ENCODE measurements around the gene ST8SIA5.

Gene ST8SIA5

DNA sequence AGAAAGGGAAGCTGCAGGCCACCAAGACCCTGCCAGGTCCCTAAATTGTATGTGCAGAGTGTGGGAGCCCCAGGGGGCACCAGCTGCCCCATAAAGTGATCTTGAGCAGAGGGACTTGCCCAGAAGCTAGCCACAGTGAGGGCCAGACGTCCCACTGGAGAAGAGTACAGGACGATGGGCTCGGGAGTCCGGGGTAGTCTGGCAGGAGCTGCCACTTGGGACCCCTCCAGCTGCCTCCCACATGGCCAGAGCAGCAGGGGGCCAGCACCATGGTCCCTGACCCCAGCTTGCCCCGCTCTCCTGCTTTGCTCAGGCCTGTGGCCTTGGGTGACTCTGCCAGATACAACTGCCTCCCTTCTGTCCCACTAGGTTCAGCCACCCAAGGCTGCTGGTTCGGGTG lies 88.2 kb downstream of the ST8SIA5 start:
- DNase-seq (ENCODE audit: low spot score), result no peak

DNA sequence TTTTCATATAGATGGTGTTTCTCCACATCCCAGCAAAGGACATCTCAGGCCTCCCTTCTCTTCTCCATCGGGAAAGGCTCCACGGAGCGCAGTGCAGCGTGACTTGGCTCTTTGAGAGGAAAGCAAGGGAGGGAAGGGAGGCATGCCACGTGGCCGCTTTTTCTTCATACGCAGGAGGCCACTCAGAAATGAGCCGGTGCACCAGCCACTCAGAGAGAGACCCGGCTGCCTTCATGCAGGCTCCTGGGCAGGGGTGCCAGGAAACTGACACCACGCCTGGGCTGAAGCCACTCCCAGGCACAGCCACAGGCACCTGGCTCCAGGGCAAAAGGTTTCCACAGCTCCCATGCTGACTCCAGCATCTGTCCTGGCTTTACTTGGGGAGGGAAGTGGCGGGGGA lies 88.7 kb downstream of the ST8SIA5 start:
- DNase-seq (ENCODE audit: low spot score), result no peak

DNA sequence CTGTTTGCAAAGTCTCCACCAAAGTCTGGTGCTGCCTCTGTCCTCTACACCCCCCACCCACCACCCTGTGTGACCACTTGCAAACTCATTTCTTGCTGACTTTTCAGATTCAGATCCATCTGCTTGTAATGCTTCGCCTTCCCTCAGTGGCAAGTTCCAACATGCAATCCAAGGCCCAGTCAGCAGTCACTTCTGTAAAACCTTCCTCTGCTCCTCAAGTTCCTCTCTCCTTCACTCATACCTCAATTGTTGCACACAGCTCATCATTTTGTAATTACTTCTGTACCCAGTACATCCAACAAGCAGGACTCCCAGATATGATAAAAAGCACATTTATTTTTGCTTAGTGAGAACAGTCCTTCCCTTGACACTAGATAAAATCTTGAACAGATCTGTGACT lies 93.3 kb downstream of the ST8SIA5 start:
- no peak for DNase-seq (ENCODE audit: low spot score)

DNA sequence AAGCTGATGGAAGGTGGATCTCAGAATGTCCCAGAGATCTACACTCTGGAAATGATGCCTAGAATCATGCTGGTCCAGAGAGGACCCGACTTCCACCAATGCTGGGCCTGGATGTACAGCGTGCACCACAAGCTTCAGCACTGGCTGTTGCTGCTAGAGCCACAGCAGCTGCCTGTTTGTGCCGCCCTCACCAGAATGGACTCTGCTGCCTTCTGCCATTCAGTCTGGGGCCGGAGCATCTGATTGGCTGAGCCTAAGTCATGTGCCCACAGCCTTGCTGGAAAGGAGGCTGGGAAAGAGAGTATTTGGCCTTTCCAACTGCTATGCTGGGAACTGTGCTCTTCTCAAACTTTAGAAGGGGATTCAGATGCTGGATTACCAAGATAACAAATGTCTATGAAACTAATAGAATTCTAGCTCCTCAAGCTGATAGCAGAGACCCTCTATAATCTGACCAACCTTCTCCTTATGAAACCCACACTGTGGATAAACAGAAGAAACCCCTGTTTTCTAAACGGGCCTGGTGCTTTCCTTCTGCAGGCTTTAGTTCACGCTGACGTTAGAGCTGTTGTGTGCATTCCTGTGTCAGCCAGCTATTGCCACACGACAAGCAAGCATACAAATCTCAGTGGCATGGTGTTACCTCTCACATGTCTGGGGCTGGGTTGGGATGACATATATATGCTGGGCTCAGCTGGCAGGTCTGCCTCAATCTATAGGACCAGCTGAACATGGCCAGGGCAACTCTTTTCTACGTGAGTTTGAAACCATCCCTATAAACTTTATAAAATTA lies 95.7 kb downstream of the ST8SIA5 start:
- DNase-seq (ENCODE audit: low spot score), result peak; percentile 77

DNA sequence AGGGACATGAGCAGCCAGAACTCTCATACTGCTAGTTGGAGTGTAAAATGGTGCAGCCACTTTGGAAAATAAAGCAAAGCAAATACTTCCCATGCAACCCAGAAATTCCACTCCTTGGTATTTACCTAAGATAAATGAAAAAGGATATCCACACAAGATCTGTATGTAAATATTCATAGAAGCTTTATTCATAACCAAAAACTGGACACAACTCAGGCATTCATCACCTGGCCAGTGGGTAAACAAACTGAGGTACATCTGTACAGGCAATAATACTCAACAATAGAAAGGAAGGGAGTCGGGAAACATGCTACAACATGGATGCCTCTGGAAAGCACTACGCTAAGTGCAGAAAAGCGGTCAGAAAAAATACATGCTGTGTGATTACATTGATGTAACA lies 97.4 kb downstream of the ST8SIA5 start:
- DNase-seq (ENCODE audit: low spot score), result no peak

DNA sequence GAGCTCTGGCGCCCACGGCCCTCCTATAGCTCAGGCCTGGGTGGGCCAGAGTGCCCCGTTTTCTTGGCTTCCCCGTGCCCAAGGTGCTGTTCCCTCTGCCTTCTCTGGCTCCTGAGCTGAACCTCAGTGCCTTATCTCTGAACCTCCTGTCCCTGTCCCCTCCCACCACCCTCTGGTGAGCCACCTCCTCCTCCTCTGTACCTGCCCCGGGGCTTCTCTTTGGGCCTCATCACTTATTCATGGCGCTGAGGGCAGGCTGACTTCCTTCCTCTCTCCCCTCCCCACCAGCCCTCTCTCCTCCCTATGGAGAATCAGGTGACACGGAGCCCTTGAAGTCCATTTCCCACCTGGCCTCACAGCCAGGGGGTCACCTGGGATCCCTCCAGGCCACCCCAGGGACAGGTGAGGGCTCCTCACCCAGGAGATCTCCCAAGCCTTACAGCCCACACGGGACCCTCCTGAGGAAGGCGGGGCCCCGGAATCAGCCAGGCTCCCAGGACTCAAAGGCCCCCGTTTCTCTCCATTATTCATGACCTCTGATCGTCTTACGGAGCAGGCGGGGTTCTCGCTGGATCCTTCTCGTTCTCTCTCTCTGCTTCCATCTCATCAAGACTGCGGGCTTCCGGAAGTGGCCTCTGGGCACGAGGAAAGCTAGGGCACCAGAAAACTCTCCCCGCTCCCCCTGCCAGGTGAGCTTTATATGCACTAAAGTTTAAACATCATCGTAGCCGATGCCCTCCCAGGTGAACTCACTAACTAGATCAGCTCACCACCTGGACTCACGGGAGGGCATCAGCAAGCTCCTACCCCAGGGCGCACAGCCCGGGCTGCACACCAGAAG lies 99.5 kb downstream of the ST8SIA5 start, which contains the start of gene LOXHD1:
Gene LOXHD1 (minus strand): TSS at position 106 of the 841 bp plus-strand sequence. CDS start 187 bp downstream, outside the sequence.
- no peak for DNase-seq (ENCODE audit: low spot score)

DNA sequence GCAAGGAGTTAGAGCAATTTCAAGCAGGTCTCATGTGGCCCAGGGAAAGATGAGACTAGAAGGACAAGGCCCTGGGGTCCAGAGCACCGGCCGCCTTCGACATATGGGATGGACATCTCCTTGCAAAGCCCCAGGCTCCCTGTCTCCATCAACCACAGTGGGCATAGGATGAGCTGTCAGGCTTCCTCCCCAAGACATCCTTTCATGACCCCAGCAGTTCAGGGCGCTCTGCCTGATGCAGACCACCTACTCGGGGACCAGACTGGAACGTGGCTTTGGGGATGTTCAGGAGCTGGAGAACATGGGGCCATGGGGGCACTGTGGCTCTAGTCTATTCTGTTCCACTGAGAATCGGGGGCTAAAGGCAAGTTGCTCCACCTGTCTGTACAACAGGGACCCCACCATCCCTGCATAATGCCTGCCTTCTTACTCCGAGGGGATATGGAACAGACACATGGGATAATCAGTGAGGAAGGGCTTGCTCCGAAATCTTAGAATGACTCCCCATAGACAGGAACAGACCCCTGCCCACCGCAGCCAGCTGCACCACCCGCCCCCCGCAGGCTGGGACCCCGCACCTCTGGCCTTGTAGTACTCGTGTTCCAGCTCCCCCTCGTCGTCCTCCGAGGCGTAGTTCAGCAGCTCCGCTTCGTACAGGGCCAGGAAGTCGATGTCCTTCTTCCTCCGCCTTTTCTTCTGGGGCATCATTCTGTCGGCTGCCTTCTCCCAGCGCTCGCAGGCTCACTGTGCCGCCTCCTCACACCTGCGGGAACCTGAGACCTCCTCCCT lies 100.3 kb downstream of the ST8SIA5 start:
- DNase-seq (ENCODE audit: low spot score), result no peak

DNA sequence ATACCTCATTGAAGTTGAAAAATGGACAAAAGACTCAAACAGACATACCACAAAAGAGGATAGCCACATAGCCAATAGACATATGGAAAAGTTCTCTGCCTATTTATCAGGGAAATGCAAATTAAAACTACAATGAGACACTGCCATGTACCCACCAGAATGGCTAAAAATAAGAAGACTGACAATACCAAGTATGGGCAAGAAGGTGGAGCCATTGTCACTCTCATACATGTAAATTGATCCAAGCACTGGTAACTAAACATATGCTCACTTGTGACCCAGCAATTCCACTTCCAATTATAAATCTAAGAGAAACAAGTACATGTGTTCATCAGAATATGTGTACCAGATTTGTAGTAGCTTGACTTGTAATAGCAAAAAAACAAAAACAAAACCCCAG lies 104.5 kb downstream of the ST8SIA5 start:
- DNase-seq (ENCODE audit: low spot score), result no peak

DNA sequence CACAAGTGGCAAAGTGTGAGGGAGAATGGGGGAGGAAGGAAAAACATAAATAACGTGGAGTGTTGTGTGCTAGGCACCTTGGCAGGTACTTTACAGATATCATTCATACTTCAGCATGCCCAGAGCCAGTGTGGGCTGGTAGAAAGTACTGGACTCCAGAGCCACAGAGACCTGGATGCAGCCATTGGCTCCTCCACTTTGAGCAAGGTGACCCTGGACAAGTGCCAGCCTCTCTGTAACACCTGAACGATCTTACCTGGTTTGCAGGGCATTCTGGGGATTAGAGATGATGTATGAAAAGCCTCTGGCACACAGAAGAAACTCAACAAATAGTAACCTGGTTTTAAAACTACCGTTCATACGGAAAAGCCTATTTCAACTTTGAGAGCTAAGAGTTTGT lies 106.2 kb downstream of the ST8SIA5 start:
- DNase-seq (ENCODE audit: low spot score), result no peak

DNA sequence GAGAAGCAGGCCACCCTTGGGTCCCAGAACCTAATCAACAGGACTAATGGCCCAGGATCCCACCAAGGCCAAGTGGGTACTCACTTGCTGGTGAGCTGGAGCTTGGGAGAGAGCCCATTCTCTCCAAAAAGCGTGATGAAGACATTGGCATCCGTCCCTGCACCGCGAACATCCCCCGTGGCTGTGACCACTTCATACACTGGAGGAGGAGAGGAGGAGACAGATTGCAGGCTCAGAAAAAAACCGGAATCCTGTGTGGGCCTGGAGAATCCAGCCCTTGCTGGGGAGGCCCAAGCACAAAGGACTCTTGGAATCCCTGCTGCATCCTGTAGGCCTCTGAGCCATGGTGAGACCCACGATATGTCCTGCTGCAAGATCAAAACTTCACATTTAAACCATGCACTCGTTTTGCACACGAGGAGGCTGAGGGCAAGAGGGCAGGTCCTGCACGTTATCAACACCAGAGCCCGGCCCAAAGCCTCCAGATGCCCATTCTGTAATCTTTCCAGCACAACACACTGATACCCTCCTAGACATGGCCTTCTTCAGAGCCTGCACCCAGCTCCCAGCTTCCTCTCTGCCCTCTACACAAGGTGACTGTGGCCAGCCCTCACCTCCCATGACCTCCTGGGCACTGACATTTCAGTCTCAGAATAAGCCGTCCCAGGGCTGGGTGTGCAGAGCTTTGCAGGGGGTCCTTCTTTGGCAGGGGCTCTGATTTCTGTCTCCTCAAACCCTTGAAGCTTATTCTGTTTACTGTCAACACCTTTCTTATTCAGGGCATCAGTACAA lies 107.6 kb downstream of the ST8SIA5 start:
- no peak for DNase-seq (ENCODE audit: low spot score)

DNA sequence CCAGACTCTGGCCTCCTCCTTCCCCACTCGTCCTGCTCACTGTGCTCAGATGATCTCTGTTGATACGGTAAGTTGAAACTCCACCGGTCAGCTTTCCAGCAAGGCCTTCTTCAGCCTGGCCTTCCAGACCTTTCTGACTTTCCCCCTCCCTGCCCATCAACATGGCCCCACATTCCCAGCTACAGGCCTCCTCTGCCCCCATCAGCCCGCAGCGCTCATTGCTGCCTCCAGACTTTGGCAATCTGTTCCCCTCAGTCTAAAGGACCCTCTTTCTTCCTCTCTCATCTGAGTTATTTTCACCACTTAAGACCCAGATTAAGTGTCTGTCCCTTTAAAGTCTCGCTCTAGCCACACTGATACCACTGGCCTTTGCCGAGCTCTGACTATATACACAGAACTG lies 110.4 kb downstream of the ST8SIA5 start:
- no peak for DNase-seq (ENCODE audit: low spot score)

DNA sequence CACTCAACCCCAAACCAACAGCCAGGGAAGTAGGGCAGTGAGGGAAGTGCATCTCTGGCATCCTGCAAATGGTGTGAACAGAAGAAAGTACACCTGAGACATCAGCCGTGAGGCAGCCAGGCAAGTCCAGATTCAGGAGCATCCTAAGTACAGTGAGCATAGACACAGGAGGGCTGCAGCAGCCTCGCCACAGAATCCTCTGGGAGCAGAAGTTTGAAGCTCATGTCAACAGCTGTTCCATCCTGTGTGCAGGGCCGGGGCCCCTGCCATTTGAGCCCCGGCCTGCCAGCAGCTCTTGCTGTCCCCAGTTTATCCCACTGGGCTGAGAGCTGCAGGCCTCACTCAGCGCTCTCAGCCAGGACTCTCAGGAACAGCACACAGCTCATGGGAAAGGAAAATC lies 114.3 kb downstream of the ST8SIA5 start:
- DNase-seq (ENCODE audit: low spot score), result no peak

DNA sequence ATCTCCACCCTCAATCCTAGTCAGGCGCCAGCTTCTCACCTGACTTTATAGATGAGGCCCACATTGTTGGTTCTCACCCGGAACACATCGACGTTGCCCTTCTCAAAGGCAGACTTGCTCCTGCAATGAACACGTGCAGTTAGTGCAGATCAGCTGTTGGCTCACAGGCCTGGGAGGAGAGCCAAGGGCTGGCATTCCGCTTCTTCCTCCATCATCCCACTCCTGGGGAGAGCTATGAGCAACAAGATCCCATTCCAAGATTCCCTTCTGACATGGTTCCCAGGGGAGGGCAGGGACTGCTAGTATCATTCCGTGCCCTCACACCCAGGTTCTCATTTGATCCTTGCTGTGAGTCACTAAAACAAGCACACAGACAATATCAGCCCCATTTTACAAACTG lies 114.9 kb downstream of the ST8SIA5 start:
- no peak for DNase-seq (ENCODE audit: low spot score)

DNA sequence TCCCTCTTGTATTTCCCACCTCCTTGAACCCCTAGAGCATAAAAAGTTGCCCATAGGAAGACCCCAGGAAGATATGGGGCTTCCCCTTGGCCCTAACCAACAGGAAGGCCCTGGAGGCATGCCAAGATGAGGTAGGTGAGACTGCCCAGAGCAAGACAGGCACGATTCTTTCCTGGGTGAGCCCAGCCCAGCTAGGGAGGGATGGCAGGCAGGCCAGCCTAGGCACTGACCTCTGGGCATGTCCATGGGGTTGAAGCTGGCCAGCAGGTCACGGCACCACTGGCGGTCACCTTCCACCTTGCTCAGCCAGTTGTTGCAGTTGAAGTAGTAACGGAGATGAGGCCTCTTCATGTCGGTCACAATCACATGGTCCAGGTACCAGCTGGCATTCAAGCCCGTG lies 117.5 kb downstream of the ST8SIA5 start:
- DNase-seq (ENCODE audit: low spot score), result no peak

DNA sequence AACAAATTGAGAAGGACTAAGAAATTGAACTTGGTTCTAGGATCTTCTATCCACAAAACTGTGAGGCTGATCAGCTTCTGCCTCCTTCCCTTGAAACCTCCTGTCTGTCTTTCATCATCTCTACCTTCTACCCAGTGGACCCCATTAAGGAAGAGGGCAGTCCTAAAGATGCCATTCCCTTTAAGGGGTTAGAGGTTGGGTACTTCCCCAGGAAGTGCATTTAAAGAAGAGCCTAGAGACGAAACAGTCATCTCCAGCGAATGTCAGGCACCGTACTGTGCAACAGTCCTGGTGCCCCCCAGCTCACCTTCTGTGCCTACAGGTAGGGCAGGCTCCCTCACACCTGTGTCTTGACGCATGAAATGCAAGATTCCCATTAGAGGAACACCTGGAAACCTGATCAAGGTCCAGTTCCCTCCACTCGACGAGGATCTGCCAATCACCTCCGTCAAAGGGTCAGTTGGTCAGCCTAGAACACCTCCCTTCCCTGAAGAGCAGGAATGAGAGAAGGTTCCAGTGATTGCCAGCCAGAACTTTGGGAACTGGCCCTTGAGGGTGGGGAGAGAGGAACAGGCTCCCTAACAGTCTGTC lies 120.7 kb downstream of the ST8SIA5 start:
- DNase-seq (ENCODE audit: low spot score), result no peak

DNA sequence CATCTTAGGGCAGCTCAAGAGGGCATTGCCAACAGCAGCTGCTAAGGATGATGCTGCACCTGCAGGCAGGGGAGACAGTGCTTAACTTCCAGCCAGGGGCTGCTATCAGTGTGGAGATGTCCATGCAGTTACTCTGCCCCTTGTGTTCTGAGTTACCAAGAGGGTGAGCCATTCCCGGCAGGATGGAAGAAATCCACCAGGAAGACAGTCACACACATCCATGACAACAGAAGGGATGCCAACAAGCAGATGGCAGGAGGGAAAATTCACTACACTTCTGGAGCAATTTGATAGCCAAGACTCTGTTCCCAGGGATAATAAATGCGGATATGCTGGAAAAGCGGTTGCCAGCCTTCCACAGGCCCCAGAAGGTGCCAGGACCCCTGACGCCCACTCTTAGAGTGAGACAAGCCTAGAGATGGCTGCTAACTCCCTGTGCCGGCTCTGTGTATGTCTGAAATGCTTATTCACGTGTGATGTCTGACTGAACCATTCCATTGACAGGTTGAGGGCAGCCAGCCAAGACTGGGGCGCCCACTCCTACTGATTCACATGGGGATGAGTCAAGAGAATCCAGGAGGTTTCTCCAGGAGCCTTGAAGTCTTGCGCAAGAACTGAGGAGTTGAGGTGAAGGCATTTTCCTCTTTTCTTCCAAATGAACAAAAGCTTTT lies 124.3 kb downstream of the ST8SIA5 start:
- DNase-seq (ENCODE audit: low spot score), result no peak

DNA sequence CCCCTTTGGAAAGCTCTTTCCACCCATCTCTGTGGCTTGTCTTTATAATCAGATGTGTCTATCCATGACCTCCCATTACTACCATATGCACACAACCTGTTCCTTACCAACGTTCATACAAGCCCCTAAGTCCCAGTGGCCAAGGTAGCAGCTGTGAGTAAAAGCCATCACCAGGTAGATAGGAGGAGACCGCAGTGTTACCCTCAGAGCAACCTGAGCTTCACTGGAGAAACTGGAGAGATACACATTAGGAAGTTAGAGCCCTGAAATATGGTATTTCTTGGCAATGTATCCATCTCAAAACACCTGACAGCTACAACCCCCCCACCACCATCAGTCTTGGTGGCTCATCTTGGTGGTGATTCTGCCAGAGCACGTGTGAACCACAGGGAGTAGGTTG lies 125.9 kb downstream of the ST8SIA5 start:
- DNase-seq (ENCODE audit: low spot score), result no peak

DNA sequence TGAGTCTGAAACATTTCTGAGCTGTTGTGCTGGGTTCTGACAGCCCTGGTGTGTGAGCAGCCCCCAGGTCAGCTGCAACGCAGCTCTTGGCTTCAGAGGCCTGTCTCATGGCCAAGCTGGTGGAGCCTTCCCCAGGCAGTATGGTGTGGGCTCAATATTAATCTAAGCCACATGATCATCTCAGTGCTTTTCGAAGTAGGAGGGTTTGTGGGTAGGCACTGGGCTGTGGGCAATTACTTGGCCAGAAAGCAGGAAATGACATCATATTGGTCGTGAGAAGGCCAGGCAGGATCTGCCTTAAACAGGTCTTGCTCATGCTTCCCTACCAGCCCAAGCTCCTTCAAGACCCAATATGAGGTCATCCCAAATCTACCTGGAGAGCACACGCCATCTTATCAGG lies 126.7 kb downstream of the ST8SIA5 start:
- no peak for DNase-seq (ENCODE audit: low spot score)

DNA sequence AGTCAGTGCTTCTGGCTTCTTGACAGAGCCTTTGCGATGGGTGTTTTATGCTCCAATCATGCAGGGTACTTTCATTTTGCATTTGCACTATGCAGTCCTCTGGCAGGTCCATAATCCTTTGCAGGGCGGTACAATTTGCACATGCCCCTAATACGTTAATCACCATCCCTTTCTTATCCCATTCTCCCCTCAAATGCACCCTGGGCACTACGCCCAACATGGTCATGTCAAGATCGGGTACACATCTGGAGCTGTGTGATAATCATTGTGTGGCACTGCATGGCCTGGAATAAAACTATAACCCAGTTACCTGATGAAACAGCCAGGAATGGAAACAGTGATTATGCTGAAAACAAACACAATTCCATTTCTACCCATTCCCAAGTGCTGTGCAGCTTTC lies 127.5 kb downstream of the ST8SIA5 start:
- no peak for DNase-seq (ENCODE audit: low spot score)

DNA sequence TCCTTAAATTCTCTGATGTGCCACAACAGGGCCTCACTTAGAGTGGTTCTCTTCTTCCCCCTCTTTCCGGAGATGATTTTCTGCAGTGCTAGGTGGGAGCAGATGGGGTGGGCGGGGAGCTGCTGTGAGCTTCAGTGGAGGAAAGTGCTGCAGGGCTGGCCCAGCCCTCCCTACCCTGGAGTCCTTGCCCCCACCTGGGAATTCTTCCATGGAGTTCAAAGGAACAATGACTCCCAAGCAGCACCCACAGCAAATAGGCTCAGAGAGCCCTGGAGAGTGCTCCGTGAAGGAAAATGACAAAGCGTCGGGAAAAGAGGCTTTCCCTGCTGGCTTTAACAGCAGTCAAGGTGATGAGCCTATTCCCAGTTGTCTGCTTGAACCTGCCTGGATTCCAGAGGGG lies 128.6 kb downstream of the ST8SIA5 start:
- DNase-seq (ENCODE audit: low spot score), result no peak

DNA sequence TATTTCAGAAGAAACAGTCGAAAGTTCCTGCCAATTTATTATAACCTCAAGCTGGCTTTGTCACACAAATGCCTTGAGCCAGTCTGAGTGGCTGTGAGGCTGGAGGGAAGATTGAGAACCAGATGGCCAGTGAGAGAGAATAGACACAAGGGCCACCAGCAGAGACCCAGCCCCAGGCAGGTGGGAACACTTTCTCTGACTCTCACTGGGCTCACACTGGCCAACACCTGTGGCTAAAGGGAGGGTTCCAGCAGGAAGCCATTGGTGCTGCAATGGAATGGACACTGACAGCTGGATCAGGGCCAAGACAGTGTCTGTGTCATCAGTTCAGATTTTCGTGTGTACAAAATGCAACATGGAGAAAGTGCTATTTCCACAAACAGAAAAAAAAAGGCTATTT lies 129.7 kb downstream of the ST8SIA5 start:
- no peak for DNase-seq (ENCODE audit: low spot score)

Data from iPS-NIHi11 (cell line).